Esophagus muscularis mucosa (tissue), 4 donors: ENCODE data around the gene SLCO1A2.

Experiments used
- EP300 ChIP-seq: sonication (generic); formaldehyde crosslinking; IDR thresholded peaks from one replicate; pipeline ENCODE4 v1.6.1; 2017; ENCODE audit warnings: antibody characterized with exemption
- POLR2A ChIP-seq: fragments of 450-650 bp; IDR thresholded peaks from one replicate; pipeline ENCODE4 v1.6.1; 2017; ENCODE audit warnings: antibody characterized with exemption, moderate library complexity, mild to moderate bottlenecking, low read depth
- POLR2AphosphoS5 ChIP-seq, 2 donors: sonication (generic); formaldehyde crosslinking; IDR thresholded peaks; one replicate each; pipeline ENCODE4 v1.6.1; 2017; ENCODE audit warnings: antibody characterized with exemption in 2 of 2
- TF ChIP-seq, protein P1 (sequence below), 3 experiments: fragments of 200-600 bp in 2 of 3; fragments of 450-650 bp in 1 of 3; sonication (generic) in 2 of 3; IDR thresholded peaks; one replicate each; pipeline ENCODE4 v1.5.1; 2017 to 2019; ENCODE audit warnings: antibody characterized with exemption in 3 of 3, mild to moderate bottlenecking in 2 of 3, moderate library complexity in 1 of 3

DNA sequence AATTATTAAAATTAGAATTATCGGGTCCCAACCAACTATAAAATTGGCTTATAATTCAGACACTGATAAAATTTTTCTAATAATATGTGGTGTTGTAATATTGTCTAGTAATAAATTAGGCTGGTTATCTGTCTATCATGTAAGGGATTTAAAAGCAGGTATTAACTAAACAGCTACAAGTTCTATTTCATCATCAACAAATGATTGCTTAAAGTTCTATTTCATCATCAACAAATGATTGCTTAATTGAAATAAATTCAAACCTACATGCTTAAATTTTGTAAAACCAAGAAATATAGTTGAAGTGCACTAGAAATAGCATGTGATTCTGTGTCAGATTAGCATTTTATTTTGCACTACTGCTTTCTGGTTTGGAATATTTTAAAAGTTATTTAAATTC lies 34.1 kb downstream of the SLCO1A2 start:
- no peak for TF ChIP-seq POLR2A
- TF ChIP-seq, protein P1, sequence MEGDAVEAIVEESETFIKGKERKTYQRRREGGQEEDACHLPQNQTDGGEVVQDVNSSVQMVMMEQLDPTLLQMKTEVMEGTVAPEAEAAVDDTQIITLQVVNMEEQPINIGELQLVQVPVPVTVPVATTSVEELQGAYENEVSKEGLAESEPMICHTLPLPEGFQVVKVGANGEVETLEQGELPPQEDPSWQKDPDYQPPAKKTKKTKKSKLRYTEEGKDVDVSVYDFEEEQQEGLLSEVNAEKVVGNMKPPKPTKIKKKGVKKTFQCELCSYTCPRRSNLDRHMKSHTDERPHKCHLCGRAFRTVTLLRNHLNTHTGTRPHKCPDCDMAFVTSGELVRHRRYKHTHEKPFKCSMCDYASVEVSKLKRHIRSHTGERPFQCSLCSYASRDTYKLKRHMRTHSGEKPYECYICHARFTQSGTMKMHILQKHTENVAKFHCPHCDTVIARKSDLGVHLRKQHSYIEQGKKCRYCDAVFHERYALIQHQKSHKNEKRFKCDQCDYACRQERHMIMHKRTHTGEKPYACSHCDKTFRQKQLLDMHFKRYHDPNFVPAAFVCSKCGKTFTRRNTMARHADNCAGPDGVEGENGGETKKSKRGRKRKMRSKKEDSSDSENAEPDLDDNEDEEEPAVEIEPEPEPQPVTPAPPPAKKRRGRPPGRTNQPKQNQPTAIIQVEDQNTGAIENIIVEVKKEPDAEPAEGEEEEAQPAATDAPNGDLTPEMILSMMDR (IDR thresholded peaks at IDR 0.05): no peak
- no peak for TF ChIP-seq EP300
- TF ChIP-seq POLR2AphosphoS5 (IDR thresholded peaks at IDR 0.05): no peak
